HG02588 (cell line): ENCODE measurements around the gene SEC16A.

Experiments used
- ATAC-seq: cut with Tn5 transposase; IDR thresholded peaks from one replicate; pipeline ENCODE4 v1.9.1; 2021; ENCODE audit warnings: mild to moderate bottlenecking, moderate library complexity; ENCODE audit not compliant: unreplicated experiment

SEC16A gene

GRCh38 chr9:136504512-136505348 is 21.9 kb upstream of the SEC16A start:
- no peak for ATAC-seq

GRCh38 chr9:136502940-136503550 is 20.2 kb upstream of the SEC16A start:
- no peak for ATAC-seq

DNA sequence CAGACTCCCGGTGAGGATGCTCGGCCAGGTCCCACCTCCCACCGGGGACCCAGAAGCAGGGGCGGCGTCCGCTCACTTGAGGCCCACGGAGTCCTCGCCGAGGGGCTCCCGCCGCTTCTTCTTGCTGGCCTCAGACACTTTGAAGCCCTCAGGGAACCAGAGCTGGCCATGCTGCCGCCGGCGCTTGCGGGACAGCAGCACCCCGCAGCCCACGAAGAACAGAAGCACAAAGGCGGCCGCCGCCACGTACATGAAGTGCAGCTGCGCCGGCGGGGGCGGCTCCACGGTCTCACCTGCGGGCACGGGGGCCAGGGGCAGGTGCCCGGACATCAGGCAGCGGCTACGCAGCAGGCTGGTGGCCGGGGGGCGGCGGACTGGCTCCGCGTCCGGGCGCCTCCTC is 19.4 kb upstream of the SEC16A start:
- no peak for ATAC-seq

- no peak for ATAC-seq
These were observed 18.8 kb upstream of the SEC16A start for GRCh38 chr9:136501686-136502085.

GRCh38 chr9:136499935-136500910 is 17.4 kb upstream of the SEC16A start:
- no peak for ATAC-seq

DNA sequence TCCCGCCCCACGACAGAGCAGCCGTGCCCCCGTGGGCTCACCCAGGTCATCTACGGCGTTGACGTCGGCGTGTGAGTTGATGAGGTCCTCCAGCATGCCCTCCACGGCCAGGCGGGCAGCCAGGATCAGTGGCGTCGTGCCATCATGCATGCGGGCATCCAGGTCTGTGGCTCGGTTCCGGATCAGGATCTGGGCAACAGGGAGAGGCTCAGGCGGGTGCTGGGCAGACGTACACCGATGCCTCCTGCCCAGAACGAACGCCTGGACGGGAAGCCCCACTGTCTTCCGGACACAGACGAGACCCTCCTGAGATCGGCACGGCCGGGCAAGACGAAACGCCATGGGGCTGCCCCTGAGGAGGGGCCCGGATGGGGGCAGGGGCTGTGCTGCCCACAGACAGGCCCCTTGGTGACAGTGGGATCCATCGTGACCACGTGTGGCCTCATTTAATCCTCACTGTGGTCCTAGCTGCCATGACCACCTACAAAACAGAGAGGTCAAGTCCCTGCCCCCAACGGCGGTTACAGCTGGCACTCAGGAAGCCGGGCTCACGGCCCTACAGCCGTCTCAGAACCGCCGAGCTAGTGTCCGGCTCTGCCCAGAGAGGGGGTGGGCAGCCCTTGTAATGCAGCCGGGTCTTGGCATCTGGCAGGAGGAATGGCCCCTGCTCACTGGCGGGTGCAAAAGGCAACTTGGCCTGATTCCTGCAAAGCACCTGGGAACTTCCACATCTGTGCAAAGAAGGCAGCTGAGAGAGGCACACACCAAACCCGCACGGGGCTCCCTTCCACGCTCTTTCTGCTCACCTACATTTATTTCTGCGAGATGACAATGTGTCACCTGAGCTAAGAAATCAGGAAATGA is 16.5 kb upstream of the SEC16A start:
- ATAC-seq = no peak

GRCh38 chr9:136497916-136498695 is 15.3 kb upstream of the SEC16A start:
- ATAC-seq = no peak

- ATAC-seq = no peak
These were observed 14.2 kb upstream of the SEC16A start for GRCh38 chr9:136496801-136497620.

- ATAC-seq = no peak
These were observed 13.3 kb upstream of the SEC16A start for GRCh38 chr9:136496181-136496580.

GRCh38 chr9:136495238-136495800 is 12.5 kb upstream of the SEC16A start:
- ATAC-seq = no peak

GRCh38 chr9:136494531-136495215 is 11.8 kb upstream of the SEC16A start:
- ATAC-seq = no peak

DNA sequence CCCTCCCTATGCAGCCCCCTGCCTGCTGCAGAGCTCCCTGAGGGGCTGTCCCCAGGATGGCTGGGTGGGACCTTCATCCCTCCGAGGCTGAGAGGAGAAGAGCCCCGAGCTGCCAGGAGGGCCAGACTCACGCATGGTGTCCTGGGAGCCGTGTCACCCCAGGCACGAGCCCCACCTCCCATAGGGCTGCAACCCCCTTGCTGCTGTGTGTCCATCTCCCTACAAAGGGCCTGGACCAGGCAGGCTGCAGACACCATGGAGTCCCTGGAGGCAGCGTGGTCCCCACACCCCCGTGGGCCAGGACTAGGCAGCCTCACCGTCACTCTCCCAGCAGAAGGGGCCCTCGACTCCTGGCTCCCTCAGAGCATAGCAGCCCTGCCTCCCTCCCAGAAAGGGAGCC is 11.2 kb upstream of the SEC16A start:
- no peak for ATAC-seq

GRCh38 chr9:136493567-136493971 is 10.7 kb upstream of the SEC16A start:
- ATAC-seq = no peak

DNA sequence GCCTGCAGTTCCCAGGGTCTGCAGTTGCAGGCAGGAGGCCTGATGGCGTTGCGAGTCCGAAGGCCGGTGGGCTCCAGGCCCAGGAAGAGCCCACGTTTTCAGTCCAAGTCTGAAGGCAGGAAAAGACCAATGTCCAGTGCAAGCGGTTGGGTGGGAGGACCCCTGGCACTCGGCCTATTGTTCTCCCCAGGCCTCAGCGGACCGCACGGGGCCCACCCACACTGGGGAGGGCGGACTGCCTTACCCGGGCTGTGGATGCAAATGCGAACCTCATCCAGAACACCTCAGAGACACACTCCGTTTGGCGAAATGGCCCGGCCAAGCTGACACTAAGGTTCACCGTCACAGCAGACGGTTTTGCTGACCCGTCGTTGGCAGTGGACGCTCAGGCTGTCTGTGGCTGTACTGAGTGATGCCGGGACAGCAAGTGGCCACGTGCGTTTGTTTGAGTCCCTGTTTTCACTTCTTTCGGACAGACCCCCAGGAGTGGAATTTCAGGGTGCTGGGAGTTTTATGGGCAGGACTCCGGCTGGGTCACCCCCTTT is 10.2 kb upstream of the SEC16A start:
- no peak for ATAC-seq

GRCh38 chr9:136489731-136490130 is 6.9 kb upstream of the SEC16A start:
- ATAC-seq = no peak

DNA sequence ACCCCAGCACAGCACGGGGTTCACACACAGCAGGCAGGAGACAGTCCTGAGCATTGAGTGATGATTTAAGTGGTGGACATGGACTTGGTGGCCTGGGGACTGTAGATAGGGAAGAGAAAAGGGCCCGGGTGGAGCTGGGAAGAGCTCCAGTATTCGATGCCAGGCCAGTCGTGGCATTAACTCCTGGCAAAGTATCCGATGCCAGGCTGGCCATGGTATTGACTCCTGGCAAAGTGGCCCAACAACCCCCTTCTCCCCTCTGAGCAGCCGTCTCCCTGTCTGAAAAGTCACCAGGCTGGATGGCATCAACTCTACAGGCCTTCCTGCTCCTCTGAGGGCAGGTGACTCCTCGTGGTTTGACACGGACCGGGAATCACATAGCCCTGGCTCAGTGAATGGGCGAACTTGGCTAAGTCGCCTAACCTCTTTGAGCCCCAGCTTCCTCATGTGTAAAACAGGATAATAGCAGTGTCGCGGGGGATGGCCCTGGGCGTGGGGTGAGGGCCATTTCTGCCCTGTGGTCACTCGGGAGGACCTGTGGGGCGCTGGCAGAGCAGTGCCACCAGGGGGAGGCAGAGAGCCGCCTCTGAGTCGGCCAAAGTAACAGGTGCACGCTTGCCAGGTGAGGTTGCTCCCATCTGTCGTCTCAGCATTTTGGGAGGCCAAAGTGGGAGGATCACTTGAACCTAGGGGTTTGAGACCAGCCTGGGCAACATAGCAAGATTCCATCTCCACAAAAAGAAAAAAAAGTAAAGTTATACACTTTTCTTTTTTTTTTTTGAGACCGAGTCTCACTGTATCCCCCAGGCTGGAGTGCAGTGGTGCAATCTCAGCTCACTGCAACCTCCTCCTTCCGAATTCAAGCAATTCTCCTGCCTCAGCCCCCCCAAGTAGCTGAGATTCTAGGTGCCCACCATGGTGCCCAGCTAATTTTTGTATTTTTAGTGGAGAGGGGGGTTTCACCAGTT is 5.7 kb upstream of the SEC16A start:
- ATAC-seq = no peak
